ENCODE results near the gene MTRF1L.

DNA sequence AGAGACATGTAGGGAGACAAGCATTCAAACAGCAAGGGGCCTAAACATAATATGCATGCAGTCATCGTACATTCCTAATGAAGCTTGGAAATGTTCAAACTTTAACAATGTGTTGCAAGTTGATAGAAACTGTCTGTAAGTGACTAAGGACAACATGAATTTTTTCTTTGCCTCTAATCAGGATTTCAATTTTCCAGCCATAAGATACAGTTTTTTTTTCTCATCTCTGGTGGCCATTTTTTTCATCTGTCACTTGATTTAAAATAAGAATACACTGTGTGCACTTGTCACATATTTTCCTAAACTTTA is 22.2 kb upstream of the MTRF1L start:
- TF ChIP-seq, protein P1, sequence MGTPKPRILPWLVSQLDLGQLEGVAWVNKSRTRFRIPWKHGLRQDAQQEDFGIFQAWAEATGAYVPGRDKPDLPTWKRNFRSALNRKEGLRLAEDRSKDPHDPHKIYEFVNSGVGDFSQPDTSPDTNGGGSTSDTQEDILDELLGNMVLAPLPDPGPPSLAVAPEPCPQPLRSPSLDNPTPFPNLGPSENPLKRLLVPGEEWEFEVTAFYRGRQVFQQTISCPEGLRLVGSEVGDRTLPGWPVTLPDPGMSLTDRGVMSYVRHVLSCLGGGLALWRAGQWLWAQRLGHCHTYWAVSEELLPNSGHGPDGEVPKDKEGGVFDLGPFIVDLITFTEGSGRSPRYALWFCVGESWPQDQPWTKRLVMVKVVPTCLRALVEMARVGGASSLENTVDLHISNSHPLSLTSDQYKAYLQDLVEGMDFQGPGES (IDR thresholded peaks at IDR 0.05; ENCODE audit: low read depth, low read length): no peak
- no peak for TF ChIP-seq POLR2AphosphoS5 (IDR thresholded peaks at IDR 0.05; ENCODE audit: low read depth, low read length)
- TF ChIP-seq, protein P2, sequence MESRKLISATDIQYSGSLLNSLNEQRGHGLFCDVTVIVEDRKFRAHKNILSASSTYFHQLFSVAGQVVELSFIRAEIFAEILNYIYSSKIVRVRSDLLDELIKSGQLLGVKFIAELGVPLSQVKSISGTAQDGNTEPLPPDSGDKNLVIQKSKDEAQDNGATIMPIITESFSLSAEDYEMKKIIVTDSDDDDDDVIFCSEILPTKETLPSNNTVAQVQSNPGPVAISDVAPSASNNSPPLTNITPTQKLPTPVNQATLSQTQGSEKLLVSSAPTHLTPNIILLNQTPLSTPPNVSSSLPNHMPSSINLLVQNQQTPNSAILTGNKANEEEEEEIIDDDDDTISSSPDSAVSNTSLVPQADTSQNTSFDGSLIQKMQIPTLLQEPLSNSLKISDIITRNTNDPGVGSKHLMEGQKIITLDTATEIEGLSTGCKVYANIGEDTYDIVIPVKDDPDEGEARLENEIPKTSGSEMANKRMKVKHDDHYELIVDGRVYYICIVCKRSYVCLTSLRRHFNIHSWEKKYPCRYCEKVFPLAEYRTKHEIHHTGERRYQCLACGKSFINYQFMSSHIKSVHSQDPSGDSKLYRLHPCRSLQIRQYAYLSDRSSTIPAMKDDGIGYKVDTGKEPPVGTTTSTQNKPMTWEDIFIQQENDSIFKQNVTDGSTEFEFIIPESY (IDR thresholded peaks at IDR 0.05; ENCODE audit: borderline replicate concordance, low read depth): no peak
- TF ChIP-seq, protein P3, sequence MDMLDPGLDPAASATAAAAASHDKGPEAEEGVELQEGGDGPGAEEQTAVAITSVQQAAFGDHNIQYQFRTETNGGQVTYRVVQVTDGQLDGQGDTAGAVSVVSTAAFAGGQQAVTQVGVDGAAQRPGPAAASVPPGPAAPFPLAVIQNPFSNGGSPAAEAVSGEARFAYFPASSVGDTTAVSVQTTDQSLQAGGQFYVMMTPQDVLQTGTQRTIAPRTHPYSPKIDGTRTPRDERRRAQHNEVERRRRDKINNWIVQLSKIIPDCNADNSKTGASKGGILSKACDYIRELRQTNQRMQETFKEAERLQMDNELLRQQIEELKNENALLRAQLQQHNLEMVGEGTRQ (IDR thresholded peaks at IDR 0.05; ENCODE audit: borderline replicate concordance, low read depth, low read length): no peak

Data from SK-N-SH (cell line).